NCI-H1436 (cell line): ENCODE data around the gene ZSWIM4.
"Not testable (repeated sequence)": the region's sequence is repeated elsewhere in the genome, so short reads cannot be mapped to it uniquely, and the experiment has no call there.

ENCODE experiments used
- DNase-seq: peaks from one replicate; lab custom pipeline; 2025; lab: John Stamatoyannopoulos, UW

ZSWIM4 gene

GRCh38 chr19:13778398-13778797, 16.8 kb upstream of the ZSWIM4 start:
- DNase-seq: no peak

- no peak for DNase-seq
Measured at GRCh38 chr19:13778847-13779246, 16.4 kb upstream of the ZSWIM4 start.

- not testable (repeated sequence) for DNase-seq
Measured at GRCh38 chr19:13779794-13780193, 15.4 kb upstream of the ZSWIM4 start.

- no peak for DNase-seq
Measured at GRCh38 chr19:13781547-13781946, 13.7 kb upstream of the ZSWIM4 start.

GRCh38 chr19:13782537-13782936, 12.7 kb upstream of the ZSWIM4 start:
- DNase-seq: no peak

- DNase-seq: no peak
Measured at GRCh38 chr19:13783565-13784500, 11.4 kb upstream of the ZSWIM4 start.

GRCh38 chr19:13784731-13785452, 10.4 kb upstream of the ZSWIM4 start:
- peak; percentile 52 for DNase-seq

GRCh38 chr19:13788991-13789390, 6.3 kb upstream of the ZSWIM4 start:
- DNase-seq: no peak

GRCh38 chr19:13790354-13790753, 4.9 kb upstream of the ZSWIM4 start:
- no peak for DNase-seq

- DNase-seq: not testable (repeated sequence)
Measured at GRCh38 chr19:13793317-13793716, 1.9 kb upstream of the ZSWIM4 start.

- DNase-seq: no peak
Measured at GRCh38 chr19:13794398-13794756, 866 bp upstream of the ZSWIM4 start.

- DNase-seq: no peak
Measured at GRCh38 chr19:13795595-13796300, 505 bp downstream of the ZSWIM4 start.

- no peak for DNase-seq
Measured at GRCh38 chr19:13796301-13797057, 1.2 kb downstream of the ZSWIM4 start.

- DNase-seq: no peak
Measured at GRCh38 chr19:13797058-13797440, 1.8 kb downstream of the ZSWIM4 start.

GRCh38 chr19:13797870-13798269, 2.6 kb downstream of the ZSWIM4 start:
- no peak for DNase-seq

- DNase-seq: no peak
Measured at GRCh38 chr19:13799669-13800068, 4.4 kb downstream of the ZSWIM4 start.

GRCh38 chr19:13803038-13803437, 7.8 kb downstream of the ZSWIM4 start:
- DNase-seq: no peak

- no peak for DNase-seq
Measured at GRCh38 chr19:13804830-13805683, 9.8 kb downstream of the ZSWIM4 start.

GRCh38 chr19:13806728-13807127, 11.5 kb downstream of the ZSWIM4 start:
- DNase-seq: no peak

- no peak for DNase-seq
Measured at GRCh38 chr19:13807421-13808021, 12.3 kb downstream of the ZSWIM4 start.
